ENCODE data around the gene MRPL54. TPM values are rescaled to one million over a fixed set of nuclear protein-coding genes. Genes with fewer than 3 reads are reported as not detected.

MRPL54 gene
- polyA plus RNA-seq, 1 experiment, result 31.2 TPM

DNA sequence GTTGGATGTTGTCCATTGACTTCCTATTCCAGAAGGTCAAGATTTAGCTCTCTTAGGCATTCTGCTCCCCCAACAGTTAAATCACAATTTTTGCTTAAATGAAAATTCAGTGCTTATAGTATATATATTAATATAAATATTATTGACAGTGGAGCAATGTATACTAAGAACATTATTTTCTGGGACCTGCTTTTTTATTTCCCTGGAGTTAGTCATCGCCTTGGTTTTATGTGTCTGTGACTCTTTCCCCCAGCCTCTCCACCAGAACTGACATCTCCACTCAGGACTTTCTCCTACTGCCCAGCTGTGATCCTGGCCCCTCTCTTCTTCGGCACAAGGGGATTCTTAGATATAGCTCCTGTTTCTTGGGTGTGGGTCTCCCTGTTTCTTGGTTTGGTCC is 33.9 kb downstream of the MRPL54 start:
- TF ChIP-seq, protein P1, sequence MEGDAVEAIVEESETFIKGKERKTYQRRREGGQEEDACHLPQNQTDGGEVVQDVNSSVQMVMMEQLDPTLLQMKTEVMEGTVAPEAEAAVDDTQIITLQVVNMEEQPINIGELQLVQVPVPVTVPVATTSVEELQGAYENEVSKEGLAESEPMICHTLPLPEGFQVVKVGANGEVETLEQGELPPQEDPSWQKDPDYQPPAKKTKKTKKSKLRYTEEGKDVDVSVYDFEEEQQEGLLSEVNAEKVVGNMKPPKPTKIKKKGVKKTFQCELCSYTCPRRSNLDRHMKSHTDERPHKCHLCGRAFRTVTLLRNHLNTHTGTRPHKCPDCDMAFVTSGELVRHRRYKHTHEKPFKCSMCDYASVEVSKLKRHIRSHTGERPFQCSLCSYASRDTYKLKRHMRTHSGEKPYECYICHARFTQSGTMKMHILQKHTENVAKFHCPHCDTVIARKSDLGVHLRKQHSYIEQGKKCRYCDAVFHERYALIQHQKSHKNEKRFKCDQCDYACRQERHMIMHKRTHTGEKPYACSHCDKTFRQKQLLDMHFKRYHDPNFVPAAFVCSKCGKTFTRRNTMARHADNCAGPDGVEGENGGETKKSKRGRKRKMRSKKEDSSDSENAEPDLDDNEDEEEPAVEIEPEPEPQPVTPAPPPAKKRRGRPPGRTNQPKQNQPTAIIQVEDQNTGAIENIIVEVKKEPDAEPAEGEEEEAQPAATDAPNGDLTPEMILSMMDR (IDR thresholded peaks at IDR 0.05; ENCODE audit: low read depth, low read length), result no peak
- Histone ChIP-seq H3K4me3 (ENCODE audit: low read depth, low read length) (no peak overlapping the region), H3K27me3 (ENCODE audit: control insufficient read depth, insufficient read depth, low read length) (peaks cover 20% of the 10 kb centered on the region), H3K9me3 (ENCODE audit: control insufficient read depth, insufficient read depth, low read length) (no peaks in the 10 kb centered on the region; the same call in none of the 2 replicates), H3K27ac (ENCODE audit: low read depth, low read length) (no peak overlapping the region)
- no peak for DNase-seq (ENCODE audit: low read depth, low spot score)
- ChIA-PET POLR2A (no interaction called here), CTCF (no interaction called here)

DNA sequence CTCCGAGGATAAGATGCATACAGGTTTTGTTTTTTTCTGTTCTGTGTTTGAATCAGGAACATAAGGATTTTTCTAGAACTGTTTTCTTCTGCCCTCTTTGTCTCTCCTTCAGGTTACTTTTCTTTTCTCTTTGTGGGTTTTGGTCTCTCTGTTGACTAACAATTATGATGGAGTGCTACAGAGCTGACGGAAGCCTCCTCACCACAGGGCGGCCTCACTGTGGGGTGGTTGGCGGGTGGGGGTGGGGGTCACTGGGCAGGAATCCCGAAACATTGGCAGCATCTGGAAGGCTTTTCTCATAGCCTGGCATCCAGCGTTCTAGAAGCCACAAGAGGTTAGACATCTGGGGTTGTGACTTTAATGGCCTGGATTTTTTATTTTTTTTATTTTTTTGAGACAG is 35.7 kb downstream of the MRPL54 start:
- Histone ChIP-seq H3K9me3 (ENCODE audit: control insufficient read depth, insufficient read depth, low read length) (no peaks in the 10 kb centered on the region; the same call in none of the 2 replicates), H3K4me3 (ENCODE audit: low read depth, low read length) (no peak overlapping the region), H3K27ac (ENCODE audit: low read depth, low read length) (no peak overlapping the region), H3K27me3 (ENCODE audit: control insufficient read depth, insufficient read depth, low read length) (peaks cover 34% of the 10 kb centered on the region)
- POLR2A ChIA-PET, result no interaction called here
- CTCF ChIA-PET, result no interaction called here
- TF ChIP-seq, protein P1 (IDR thresholded peaks at IDR 0.05; ENCODE audit: low read depth, low read length), result no peak
- no peak for DNase-seq (ENCODE audit: low read depth, low spot score)

DNA sequence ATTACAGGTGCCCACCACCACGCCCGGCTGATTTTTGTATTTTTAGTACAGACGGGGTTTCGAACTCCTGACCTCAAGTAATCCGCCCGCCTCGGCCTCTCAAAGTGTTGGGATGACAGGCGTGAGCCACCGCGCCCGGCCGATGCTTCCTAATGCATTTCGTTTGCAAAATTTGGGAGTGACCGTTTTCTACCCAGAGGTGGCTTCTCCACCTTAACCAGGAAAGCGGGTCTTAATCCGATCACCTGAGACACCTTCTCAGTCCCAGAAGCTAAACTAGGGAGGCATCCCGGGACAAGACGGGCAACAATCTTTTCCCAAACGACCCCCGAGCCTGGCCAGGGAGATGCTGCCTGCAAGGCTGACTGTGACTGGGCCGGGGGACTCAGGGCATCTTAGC is 38.5 kb downstream of the MRPL54 start:
- H3K9me3 ChIP-seq (ENCODE audit: control insufficient read depth, insufficient read depth, low read length), result no peaks in the 10 kb centered on the region; the same call in none of the 2 replicates
- DNase-seq (ENCODE audit: low read depth, low spot score), result no peak
- no peak overlapping the region for H3K27ac ChIP-seq (ENCODE audit: low read depth, low read length)

DNA sequence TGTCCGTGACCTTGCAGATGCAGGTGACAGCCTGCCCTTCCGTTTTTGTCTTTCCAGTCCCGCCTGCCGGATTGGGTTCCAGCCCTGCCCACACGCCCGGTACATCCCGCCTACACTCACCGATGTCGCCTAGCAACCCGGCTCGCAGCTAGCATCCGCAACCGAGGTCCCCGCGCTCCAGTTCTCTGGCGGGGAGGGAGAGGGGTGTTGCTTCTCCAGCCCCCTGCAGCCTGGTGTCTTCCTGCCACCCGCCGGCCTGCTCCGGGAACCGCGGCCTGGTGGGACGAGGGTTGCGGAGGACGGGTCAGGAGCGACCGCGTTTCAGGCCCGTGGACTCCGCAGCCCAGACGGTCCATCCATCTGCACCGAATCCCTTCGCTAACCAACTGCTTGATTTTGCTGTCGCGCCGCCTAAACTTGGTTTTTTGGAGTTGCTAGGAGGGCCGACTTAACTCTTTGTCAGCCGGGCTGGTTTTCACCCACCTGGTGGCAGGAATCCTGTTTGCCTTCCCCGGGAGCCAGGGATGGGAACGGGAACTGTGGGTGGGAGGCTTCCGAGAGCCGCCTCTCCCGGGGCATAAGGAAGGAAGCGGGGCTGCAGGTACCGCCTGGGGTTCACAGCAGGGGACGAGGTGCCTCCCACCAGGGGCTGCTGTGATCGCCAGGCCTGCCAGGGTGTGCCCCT is 39.1 kb downstream of the MRPL54 start:
- H3K4me3 ChIP-seq (ENCODE audit: low read depth, low read length), result peak overlapping the region; percentile 15
- ChIA-PET POLR2A (no interaction called here), CTCF (no interaction called here)
- no peaks in the 10 kb centered on the region; the same call in none of the 2 replicates for H3K9me3 ChIP-seq (ENCODE audit: control insufficient read depth, insufficient read depth, low read length)
- peaks cover 35% of the 10 kb centered on the region for H3K27me3 ChIP-seq (ENCODE audit: control insufficient read depth, insufficient read depth, low read length)
- no peak overlapping the region for H3K27ac ChIP-seq (ENCODE audit: low read depth, low read length)
- DNase-seq (ENCODE audit: low read depth, low spot score), result no peak
- TF ChIP-seq, protein P1 (IDR thresholded peaks at IDR 0.05; ENCODE audit: low read depth, low read length), result peak; percentile 49

More for the DNA sequence above, 38.5 kb downstream of the MRPL54 start:
- TF ChIP-seq, protein P1 (IDR thresholded peaks at IDR 0.05; ENCODE audit: low read depth, low read length), result no peak
- POLR2A ChIA-PET, result no interaction called here
- CTCF ChIA-PET, result no interaction called here
- peaks cover 35% of the 10 kb centered on the region for H3K27me3 ChIP-seq (ENCODE audit: control insufficient read depth, insufficient read depth, low read length)
- H3K4me3 ChIP-seq (ENCODE audit: low read depth, low read length), result no peak overlapping the region; the same call in 1 of the 2 replicates

DNA sequence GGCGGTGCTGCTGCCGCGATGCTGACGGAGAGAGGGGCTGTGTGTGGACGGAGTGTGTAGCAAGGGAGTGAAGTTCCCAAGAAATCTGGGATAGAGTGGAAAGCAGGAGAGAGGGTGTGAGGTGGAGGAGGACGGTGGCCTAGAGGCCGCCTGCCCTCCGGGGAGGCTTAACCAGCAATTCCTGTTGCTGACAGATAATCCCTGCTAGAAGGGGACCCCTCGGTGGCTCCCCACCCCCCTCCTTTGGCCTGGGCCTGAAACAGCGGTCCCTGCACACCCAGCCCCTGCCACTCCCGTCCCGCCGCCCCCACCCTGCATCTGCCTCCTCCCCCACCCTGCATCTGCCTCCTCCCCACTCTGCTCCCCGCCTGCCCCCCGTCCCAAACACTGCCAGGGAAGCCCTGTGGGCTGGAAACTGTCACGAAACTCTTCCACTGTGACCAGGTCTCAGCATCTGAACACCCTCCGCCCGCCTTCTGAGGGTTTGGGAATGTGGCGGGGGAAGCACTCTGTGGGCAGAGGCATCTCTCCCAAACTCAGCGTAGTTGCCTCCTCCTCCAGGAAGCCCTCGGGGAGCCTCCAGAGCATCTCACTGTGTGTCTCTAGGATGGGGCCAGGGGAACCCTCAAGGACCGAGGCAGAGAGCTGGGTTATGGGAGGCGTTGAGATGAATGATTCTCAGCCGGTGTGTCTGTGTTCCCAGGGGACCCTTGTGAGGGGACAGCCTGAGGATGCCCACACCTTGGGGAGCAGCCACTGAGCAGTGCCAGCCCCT is 40.8 kb downstream of the MRPL54 start:
- ChIA-PET CTCF (no interaction called here), POLR2A (no interaction called here)
- Histone ChIP-seq H3K4me3 (ENCODE audit: low read depth, low read length) (no peak overlapping the region), H3K9me3 (ENCODE audit: control insufficient read depth, insufficient read depth, low read length) (peaks cover 16% of the 10 kb centered on the region), H3K27ac (ENCODE audit: low read depth, low read length) (no peak overlapping the region), H3K27me3 (ENCODE audit: control insufficient read depth, insufficient read depth, low read length) (peaks cover 33% of the 10 kb centered on the region)
- DNase-seq (ENCODE audit: low read depth, low spot score), result no peak
- TF ChIP-seq, protein P1 (IDR thresholded peaks at IDR 0.05; ENCODE audit: low read depth, low read length), result no peak

Measured in AG04450 (cell line).